Ramos (cell line): Measurements from ENCODE around the gene SHANK3.
"Not testable (repeated sequence)": the region's sequence is repeated elsewhere in the genome, so short reads cannot be mapped to it uniquely, and the experiment has no call there.

ENCODE experiments used
- in situ Hi-C: fragments of 300-500 bp; cut with MboI; formaldehyde crosslinking; loops from one replicate; pipeline ENCODE4 v1.14.3; 2022; ENCODE audit warnings: low sequenced_read_pairs; ENCODE audit not compliant: unreplicated experiment

The SHANK3 gene

GRCh38 chr22:50643821-50644101, 28.9 kb upstream of the SHANK3 start:
- in situ Hi-C loops: not testable (repeated sequence)

- in situ Hi-C loops: no loop called here
These were observed 19.4 kb upstream of the SHANK3 start for GRCh38 chr22:50653256-50653655.

GRCh38 chr22:50654664-50655063, 18.0 kb upstream of the SHANK3 start:
- in situ Hi-C loops: not testable (repeated sequence)

GRCh38 chr22:50656122-50657070, 16.2 kb upstream of the SHANK3 start:
- in situ Hi-C loops: no loop called here

GRCh38 chr22:50657925-50658324, 14.7 kb upstream of the SHANK3 start:
- in situ Hi-C loops: no loop called here

GRCh38 chr22:50659711-50660110, 12.9 kb upstream of the SHANK3 start:
- in situ Hi-C loops: not testable (repeated sequence)

GRCh38 chr22:50660306-50660705, 12.3 kb upstream of the SHANK3 start:
- in situ Hi-C loops: no loop called here

- in situ Hi-C loops: no loop called here
These were observed 7.4 kb upstream of the SHANK3 start for GRCh38 chr22:50665212-50665611.

- in situ Hi-C loops: no loop called here
These were observed 6.9 kb upstream of the SHANK3 start for GRCh38 chr22:50665738-50666137.

GRCh38 chr22:50670513-50670912, 2.1 kb upstream of the SHANK3 start:
- in situ Hi-C loops: no loop called here

- in situ Hi-C loops: no loop called here
These were observed 1.6 kb upstream of the SHANK3 start for GRCh38 chr22:50670914-50671538.

- in situ Hi-C loops: no loop called here
These were observed 982 bp upstream of the SHANK3 start for GRCh38 chr22:50671641-50672040.

GRCh38 chr22:50672041-50672440, 582 bp upstream of the SHANK3 start:
- in situ Hi-C loops: no loop called here

GRCh38 chr22:50673231-50674129, 857 bp downstream of the SHANK3 start:
- in situ Hi-C loops: no loop called here

GRCh38 chr22:50674130-50674500, 1.5 kb downstream of the SHANK3 start:
- in situ Hi-C loops: no loop called here

- in situ Hi-C loops: no loop called here
These were observed 2.3 kb downstream of the SHANK3 start for GRCh38 chr22:50674606-50675552.

- in situ Hi-C loops: no loop called here
These were observed 3.0 kb downstream of the SHANK3 start for GRCh38 chr22:50675553-50676179.

GRCh38 chr22:50676180-50676636, 3.6 kb downstream of the SHANK3 start:
- in situ Hi-C loops: no loop called here
